ENCODE results near the gene CNKSR2.

GRCh38 chrX:21493226-21493830 is 119.1 kb downstream of the CNKSR2 start:
- TF ChIP-seq, protein P1, sequence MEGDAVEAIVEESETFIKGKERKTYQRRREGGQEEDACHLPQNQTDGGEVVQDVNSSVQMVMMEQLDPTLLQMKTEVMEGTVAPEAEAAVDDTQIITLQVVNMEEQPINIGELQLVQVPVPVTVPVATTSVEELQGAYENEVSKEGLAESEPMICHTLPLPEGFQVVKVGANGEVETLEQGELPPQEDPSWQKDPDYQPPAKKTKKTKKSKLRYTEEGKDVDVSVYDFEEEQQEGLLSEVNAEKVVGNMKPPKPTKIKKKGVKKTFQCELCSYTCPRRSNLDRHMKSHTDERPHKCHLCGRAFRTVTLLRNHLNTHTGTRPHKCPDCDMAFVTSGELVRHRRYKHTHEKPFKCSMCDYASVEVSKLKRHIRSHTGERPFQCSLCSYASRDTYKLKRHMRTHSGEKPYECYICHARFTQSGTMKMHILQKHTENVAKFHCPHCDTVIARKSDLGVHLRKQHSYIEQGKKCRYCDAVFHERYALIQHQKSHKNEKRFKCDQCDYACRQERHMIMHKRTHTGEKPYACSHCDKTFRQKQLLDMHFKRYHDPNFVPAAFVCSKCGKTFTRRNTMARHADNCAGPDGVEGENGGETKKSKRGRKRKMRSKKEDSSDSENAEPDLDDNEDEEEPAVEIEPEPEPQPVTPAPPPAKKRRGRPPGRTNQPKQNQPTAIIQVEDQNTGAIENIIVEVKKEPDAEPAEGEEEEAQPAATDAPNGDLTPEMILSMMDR (conservative IDR thresholded peaks at IDR 0.05): no peak
- TF ChIP-seq EZH2 (IDR thresholded peaks at IDR 0.05; ENCODE audit: low read depth): no peak
